Neural crest cell (in vitro differentiated cells): Measurements from ENCODE around the gene CSTF3. TPM values are rescaled to one million over a fixed set of nuclear protein-coding genes. Genes with fewer than 3 reads are reported as not detected.

Experiments
- DNase-seq: peaks from one replicate; pipeline ENCODE4 v3.0.0; 2021; ENCODE audit warnings: low read depth, mixed read lengths, low spot score
- H3K27ac Mint-ChIP-seq: one replicate; pipeline ENCODE4 v1.8.0; 2021; ENCODE audit warnings: mild to moderate bottlenecking, mixed read lengths; ENCODE audit not compliant: unreplicated experiment
- H3K27me3 Mint-ChIP-seq: 2 replicates; pipeline ENCODE4 v1.8.0; 2021; ENCODE audit warnings: low read depth, mild to moderate bottlenecking, mixed read lengths
- H3K36me3 Mint-ChIP-seq: 2 replicates; pipeline ENCODE4 v1.8.0; 2021; ENCODE audit warnings: low read depth, mild to moderate bottlenecking, mixed read lengths
- H3K4me1 Mint-ChIP-seq: 2 replicates; pipeline ENCODE4 v1.8.0; 2021; ENCODE audit warnings: mixed read lengths
- H3K4me3 Mint-ChIP-seq: one replicate; pipeline ENCODE4 v1.8.0; 2021; ENCODE audit warnings: mild to moderate bottlenecking, mixed read lengths
- H3K9me3 Mint-ChIP-seq: 2 replicates; pipeline ENCODE4 v1.8.0; 2021; ENCODE audit warnings: mixed read lengths
- CTCF ChIP-seq: fragments of 200-600 bp; sonication (generic); conservative IDR thresholded peaks from 2 replicates; pipeline ENCODE4 v1.5.0; 2021; ENCODE audit warnings: antibody characterized with exemption, mild to moderate bottlenecking
- total RNA-seq: library from RNA; stranded (reverse); gene quantifications from 2 replicates; pipeline ENCODE4 v1.2.1, GENCODE V29; 2021

CSTF3 gene
- total RNA-seq, 1 donor from 2014 or later, result 72.1 TPM

- Mint-ChIP-seq H3K4me3 (peak overlapping the region; percentile 100), H3K36me3 (peaks cover 29% of the 10 kb centered on the region), H3K9me3 (peaks cover 4% of the 10 kb centered on the region), H3K27ac (peak overlapping the region; percentile 15), H3K27me3 (no peaks in the 10 kb centered on the region), H3K4me1 (peaks cover 55% of the 10 kb centered on the region)
- TF ChIP-seq CTCF, result no peak
- no peak for DNase-seq
These were observed 2.5 kb downstream of the CSTF3 start for GRCh38 chr11:33158596-33159275.

- DNase-seq, result no peak
- Mint-ChIP-seq H3K4me1 (peaks cover 50% of the 10 kb centered on the region), H3K27ac (no peak overlapping the region), H3K4me3 (peak overlapping the region; percentile 100), H3K36me3 (peaks cover 29% of the 10 kb centered on the region), H3K9me3 (no peaks in the 10 kb centered on the region), H3K27me3 (no peaks in the 10 kb centered on the region)
- TF ChIP-seq CTCF, result no peak
These were observed 3.9 kb downstream of the CSTF3 start for GRCh38 chr11:33157103-33158027.

GRCh38 chr11:33151399-33151798, 9.9 kb downstream of the CSTF3 start:
- no peaks in the 10 kb centered on the region for H3K27me3 Mint-ChIP-seq
- H3K4me1 Mint-ChIP-seq, result peaks cover 13% of the 10 kb centered on the region
- DNase-seq, result no peak
- no peak overlapping the region for H3K4me3 Mint-ChIP-seq
- no peak overlapping the region for H3K27ac Mint-ChIP-seq
- H3K9me3 Mint-ChIP-seq, result no peaks in the 10 kb centered on the region
- peaks cover 22% of the 10 kb centered on the region for H3K36me3 Mint-ChIP-seq
- TF ChIP-seq CTCF, result no peak

- no peak for TF ChIP-seq CTCF
- H3K27ac Mint-ChIP-seq, result no peak overlapping the region
- no peaks in the 10 kb centered on the region for H3K9me3 Mint-ChIP-seq
- H3K36me3 Mint-ChIP-seq, result peaks cover 7% of the 10 kb centered on the region
- H3K4me3 Mint-ChIP-seq, result no peak overlapping the region
- peaks cover 5% of the 10 kb centered on the region for H3K4me1 Mint-ChIP-seq
- no peaks in the 10 kb centered on the region for H3K27me3 Mint-ChIP-seq
- no peak for DNase-seq
These were observed 13.7 kb downstream of the CSTF3 start for GRCh38 chr11:33147559-33147958.

- Mint-ChIP-seq H3K27me3 (no peaks in the 10 kb centered on the region), H3K9me3 (no peaks in the 10 kb centered on the region), H3K4me3 (no peak overlapping the region), H3K27ac (no peak overlapping the region), H3K36me3 (peaks cover 3% of the 10 kb centered on the region), H3K4me1 (no peaks in the 10 kb centered on the region)
- no peak for DNase-seq
- no peak for TF ChIP-seq CTCF
These were observed 25.4 kb downstream of the CSTF3 start for GRCh38 chr11:33135768-33136443.
